Neural cell (in vitro differentiated cells): ENCODE results near the gene ITPK1. TPM values are rescaled to one million over a fixed set of nuclear protein-coding genes. Genes with fewer than 3 reads are reported as not detected.

Experiments
- H2AFZ ChIP-seq: fragments of 200-600, 300-800 bp; sonication (generic), shearing (Covaris generic); 2 replicates; pipeline ENCODE4 v1.6.0; 2014; ENCODE audit warnings: low read depth, mild to moderate bottlenecking, antibody characterized with exemption, low read length, moderate library complexity
- H3F3A ChIP-seq: fragments of 200-600 bp; shearing (Covaris generic); 2 replicates; pipeline ENCODE4 v1.6.1; 2016; ENCODE audit warnings: mild to moderate bottlenecking, moderate library complexity, mixed read lengths, antibody characterized with exemption, low read length; ENCODE audit not compliant: insufficient read depth, poor library complexity, severe bottlenecking
- H3K27ac ChIP-seq: fragments of 200-600, 300-800 bp; sonication (generic), shearing (Covaris generic); 2 replicates; pipeline ENCODE4 v1.5.1; 2014; ENCODE audit warnings: mild to moderate bottlenecking, low read length, moderate library complexity
- H3K27me3 ChIP-seq: fragments of 300-800, 200-600 bp; sonication (generic), shearing (Covaris generic); 2 replicates; pipeline ENCODE4 v1.6.0; 2014; ENCODE audit warnings: mild to moderate bottlenecking, low read depth, low read length, moderate library complexity; ENCODE audit not compliant: insufficient read depth
- H3K36me3 ChIP-seq: fragments of 300-800, 200-600 bp; sonication (generic), shearing (Covaris generic); 2 replicates; pipeline ENCODE4 v1.5.1; 2014; ENCODE audit warnings: mild to moderate bottlenecking, antibody characterized with exemption, low read length, moderate library complexity; ENCODE audit not compliant: insufficient read depth
- H3K4me2 ChIP-seq: fragments of 300-800, 200-600 bp; sonication (generic), shearing (Covaris generic); 2 replicates; pipeline ENCODE4 v1.6.0; 2014; ENCODE audit warnings: mild to moderate bottlenecking, low read length
- H3K4me3 ChIP-seq: fragments of 300-800, 200-600 bp; sonication (generic), shearing (Covaris generic); 2 replicates; pipeline ENCODE4 v1.5.1; 2014; ENCODE audit warnings: mild to moderate bottlenecking, low read length, moderate library complexity
- H3K79me2 ChIP-seq: fragments of 200-600 bp; shearing (Covaris generic); replicated peaks from 2 replicates; pipeline ENCODE4 v1.6.0; 2014; ENCODE audit warnings: mild to moderate bottlenecking, low read length, moderate library complexity; ENCODE audit not compliant: insufficient read depth
- H3K9ac ChIP-seq: fragments of 300-800, 200-600 bp; sonication (generic), shearing (Covaris generic); 2 replicates; pipeline ENCODE4 v1.6.1; 2016; ENCODE audit warnings: mild to moderate bottlenecking, low read length, mixed read lengths
- H3K9me2 ChIP-seq: fragments of 200-600 bp; shearing (Covaris generic); 2 replicates; pipeline ENCODE4 v1.6.1; 2016; ENCODE audit warnings: mild to moderate bottlenecking, low read length, mixed read lengths; ENCODE audit not compliant: insufficient read depth
- H3K9me3 ChIP-seq: fragments of 200-600, 300-800 bp; sonication (generic), shearing (Covaris generic); 2 replicates; pipeline ENCODE4 v1.6.1; 2016; ENCODE audit warnings: mild to moderate bottlenecking, mixed run types, low read length, moderate library complexity, mixed read lengths
- H4K20me1 ChIP-seq: fragments of 200-600 bp; shearing (Covaris generic); 2 replicates; pipeline ENCODE4 v1.6.1; 2016; ENCODE audit warnings: mild to moderate bottlenecking, mixed run types; ENCODE audit not compliant: insufficient read depth
- EP300 ChIP-seq: fragments of 450-650 bp; conservative IDR thresholded peaks from 2 replicates; pipeline ENCODE4 v1.6.1; 2014; ENCODE audit warnings: antibody characterized with exemption, mild to moderate bottlenecking, moderate library complexity; ENCODE audit not compliant: poor library complexity, severe bottlenecking
- EZH2 ChIP-seq: fragments of 200-600, 300-800 bp; shearing (Covaris generic), sonication (generic); IDR thresholded peaks from 2 replicates; pipeline ENCODE4 v1.6.1; 2014; ENCODE audit warnings: antibody characterized with exemption, low read length, borderline replicate concordance, mild to moderate bottlenecking; ENCODE audit not compliant: insufficient read depth, poor library complexity, severe bottlenecking
- MXI1 ChIP-seq: fragments of 450-650 bp; conservative IDR thresholded peaks from 2 replicates; pipeline ENCODE4 v1.6.1; 2014; ENCODE audit warnings: antibody characterized with exemption, mild to moderate bottlenecking; ENCODE audit not compliant: poor library complexity, severe bottlenecking
- POLR2AphosphoS5 ChIP-seq: IDR thresholded peaks from 2 replicates; pipeline ENCODE4 v1.6.1; 2012
- RAD21 ChIP-seq: fragments of 450-650 bp; conservative IDR thresholded peaks from 2 replicates; pipeline ENCODE4 v1.6.1; 2014; ENCODE audit warnings: antibody characterized with exemption, mild to moderate bottlenecking, moderate library complexity
- REST ChIP-seq: IDR thresholded peaks from 2 replicates; pipeline ENCODE4 v1.6.1; 2012; ENCODE audit warnings: borderline replicate concordance
- SMC3 ChIP-seq: fragments of 450-650 bp; conservative IDR thresholded peaks from 2 replicates; pipeline ENCODE4 v1.6.1; 2014; ENCODE audit warnings: antibody characterized with exemption, mild to moderate bottlenecking, moderate library complexity; ENCODE audit not compliant: poor library complexity
- TAF1 ChIP-seq: IDR thresholded peaks from 2 replicates; pipeline ENCODE4 v1.6.1; 2012; ENCODE audit warnings: low read depth
- polyA plus RNA-seq: library from polyadenylated mRNA; depleted of rRNA; stranded (reverse); fragments of >200 nt; gene quantifications from 2 replicates; pipeline ENCODE4 v1.2.3, GENCODE V29; 2014
- TF ChIP-seq, protein P1 (sequence below): fragments of 450-650 bp; IDR thresholded peaks from 2 replicates; pipeline ENCODE4 v1.5.1; 2014; ENCODE audit warnings: antibody characterized with exemption, mild to moderate bottlenecking, moderate library complexity; ENCODE audit not compliant: poor library complexity, severe bottlenecking

ITPK1 gene
- polyA plus RNA-seq, 1 donor from 2014 or later = 65.0 TPM

DNA sequence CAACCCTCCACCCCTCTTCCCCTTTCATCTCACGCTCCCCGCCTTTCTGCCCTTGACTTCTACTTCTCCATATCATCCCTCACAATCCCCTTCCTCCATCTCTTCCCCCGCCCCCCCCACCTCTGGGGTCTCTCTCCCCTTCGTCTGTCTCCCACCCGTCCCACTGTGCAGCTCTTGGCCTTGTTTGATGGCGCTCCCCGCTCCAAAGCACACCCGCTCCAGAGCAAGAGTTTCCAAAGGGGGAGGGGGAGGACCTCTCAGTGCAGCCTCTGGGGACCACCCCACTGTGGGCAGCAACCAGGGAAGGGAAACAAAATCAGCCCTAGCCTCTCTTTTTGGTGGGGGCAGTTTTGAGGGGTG lies 192.0 kb downstream of the ITPK1 start:
- Histone ChIP-seq H3F3A (no peaks in the 10 kb centered on the region), H4K20me1 (no peaks in the 10 kb centered on the region), H3K4me2 (peak overlapping the region; percentile 83), H3K9ac (peak overlapping the region; percentile 82), H3K9me2 (no peaks in the 10 kb centered on the region), H3K36me3 (no peaks in the 10 kb centered on the region), H3K27me3 (peaks cover 11% of the 10 kb centered on the region), H3K27ac (no peak overlapping the region), H3K4me3 (peak overlapping the region; percentile 99), H3K9me3 (no peaks in the 10 kb centered on the region), H2AFZ (peak overlapping the region; percentile 33), H3K79me2 (no peaks in the 10 kb centered on the region)
- TF ChIP-seq RAD21 (no peak), EZH2 (no peak)
- TF ChIP-seq, protein P1, sequence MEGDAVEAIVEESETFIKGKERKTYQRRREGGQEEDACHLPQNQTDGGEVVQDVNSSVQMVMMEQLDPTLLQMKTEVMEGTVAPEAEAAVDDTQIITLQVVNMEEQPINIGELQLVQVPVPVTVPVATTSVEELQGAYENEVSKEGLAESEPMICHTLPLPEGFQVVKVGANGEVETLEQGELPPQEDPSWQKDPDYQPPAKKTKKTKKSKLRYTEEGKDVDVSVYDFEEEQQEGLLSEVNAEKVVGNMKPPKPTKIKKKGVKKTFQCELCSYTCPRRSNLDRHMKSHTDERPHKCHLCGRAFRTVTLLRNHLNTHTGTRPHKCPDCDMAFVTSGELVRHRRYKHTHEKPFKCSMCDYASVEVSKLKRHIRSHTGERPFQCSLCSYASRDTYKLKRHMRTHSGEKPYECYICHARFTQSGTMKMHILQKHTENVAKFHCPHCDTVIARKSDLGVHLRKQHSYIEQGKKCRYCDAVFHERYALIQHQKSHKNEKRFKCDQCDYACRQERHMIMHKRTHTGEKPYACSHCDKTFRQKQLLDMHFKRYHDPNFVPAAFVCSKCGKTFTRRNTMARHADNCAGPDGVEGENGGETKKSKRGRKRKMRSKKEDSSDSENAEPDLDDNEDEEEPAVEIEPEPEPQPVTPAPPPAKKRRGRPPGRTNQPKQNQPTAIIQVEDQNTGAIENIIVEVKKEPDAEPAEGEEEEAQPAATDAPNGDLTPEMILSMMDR = no peak

GRCh38 chr14:92922883-92923743 lies 192.6 kb downstream of the ITPK1 start, which contains the start of gene CHGA:
Gene CHGA, plus strand, starts transcription at chr14:92923150. Its CDS starts 210 bp downstream, at chr14:92923360.
- peak within 1 kb of the TSS; percentile 74 for H3K27ac ChIP-seq
- H3K79me2 ChIP-seq = no peaks in the 10 kb centered on the region
- H3K9me3 ChIP-seq = no peaks in the 10 kb centered on the region
- peak within 1 kb of the TSS; percentile 99 for H3K4me3 ChIP-seq
- peak within 1 kb of the TSS; percentile 83 for H3K4me2 ChIP-seq
- H3K9ac ChIP-seq = peak within 1 kb of the TSS; percentile 82
- H3K36me3 ChIP-seq = no peaks in the 10 kb centered on the region
- no peak for TF ChIP-seq EP300
- peak; percentile 57 for TF ChIP-seq RAD21
- TF ChIP-seq SMC3 = peak; percentile 57
- TF ChIP-seq POLR2AphosphoS5 = peak; percentile 93
- TF ChIP-seq REST = peak; percentile 97
- peak; percentile 89 for TF ChIP-seq MXI1
- TF ChIP-seq, protein P1 = peak; percentile 37
- TF ChIP-seq TAF1 = peak; percentile 82
- no peak for TF ChIP-seq EZH2
- no peaks in the 10 kb centered on the region for H3K9me2 ChIP-seq
- peak within 1 kb of the TSS; percentile 89 for H2AFZ ChIP-seq
- H4K20me1 ChIP-seq = no peaks in the 10 kb centered on the region
- H3K27me3 ChIP-seq = peaks cover 11% of the 10 kb centered on the region
- H3F3A ChIP-seq = no peaks in the 10 kb centered on the region
